Activated CD8-positive, alpha-beta T cell treated with anti-CD3 and anti-CD28 coated beads, Interleukin-2, amount 10 ng/mL, durations not matched to agents 7 days and 5 days (primary cell): ENCODE measurements around the gene GUCY2D. TPM values are rescaled to one million over a fixed set of nuclear protein-coding genes. Genes with fewer than 3 reads are reported as not detected.
"Not testable (repeated sequence)": the region's sequence is repeated elsewhere in the genome, so short reads cannot be mapped to it uniquely, and the experiment has no call there.

Experiments
- ATAC-seq: fragments of 150-1000 bp; cut with Tn5 transposase; one replicate; pipeline ENCODE4 v1.10.0; 2021; ENCODE audit warnings: moderate library complexity
- CTCF ChIA-PET: fragments of 350-600 bp; sonication (Branson Sonifier 250); formaldehyde crosslinking; loops from one replicate; lab custom pipeline; 2021; ENCODE audit warnings: antibody characterized with exemption; lab: Charles Lee
- POLR2A ChIA-PET: fragments of 350-600 bp; sonication (Branson Sonifier 250); formaldehyde crosslinking; loops from one replicate; lab custom pipeline; 2021; ENCODE audit warnings: antibody characterized with exemption; lab: Charles Lee
- DNase-seq: peaks from one replicate; pipeline ENCODE4 v3.0.0-alpha.2; 2020
- H3K27ac Mint-ChIP-seq: one replicate; pipeline ENCODE4 v1.8.0; 2021; ENCODE audit warnings: mild to moderate bottlenecking, mixed read lengths
- H3K27me3 Mint-ChIP-seq: one replicate; pipeline ENCODE4 v1.8.0; 2021; ENCODE audit warnings: low read depth, mixed read lengths
- H3K36me3 Mint-ChIP-seq: one replicate; pipeline ENCODE4 v1.8.0; 2021; ENCODE audit warnings: low read depth, mixed read lengths
- H3K4me1 Mint-ChIP-seq: one replicate; pipeline ENCODE4 v1.8.0; 2021; ENCODE audit warnings: low read depth, mixed read lengths
- H3K4me3 Mint-ChIP-seq: one replicate; pipeline ENCODE4 v1.8.0; 2021; ENCODE audit warnings: mild to moderate bottlenecking, mixed read lengths
- H3K9me3 Mint-ChIP-seq: one replicate; pipeline ENCODE4 v1.8.0; 2022; ENCODE audit warnings: mixed read lengths; ENCODE audit not compliant: insufficient read depth
- total RNA-seq, 2 experiments: library from RNA; stranded (reverse); gene quantifications; one replicate each; pipeline ENCODE4 v1.2.3, GENCODE V29; 2021

The GUCY2D gene
- total RNA-seq, 2 experiments from 2014 or later: not detected

- Mint-ChIP-seq H3K36me3 (no peaks in the 10 kb centered on the region), H3K27ac (no peak overlapping the region), H3K4me1 (peaks cover 10% of the 10 kb centered on the region), H3K27me3 (peaks cover 38% of the 10 kb centered on the region), H3K4me3 (no peak overlapping the region), H3K9me3 (no peaks in the 10 kb centered on the region)
- ChIA-PET POLR2A (no interaction called here), CTCF (interaction anchor here (0.9 to 4.6 kb wide), 5 partner anchors 21 to 185 kb away, joined by 3 to 57 read pairs (median 5); no protein-coding TSS in a partner anchor)
- DNase-seq: no peak
- ATAC-seq: no peak
Observed at GRCh38 chr17:8019665-8020650, 17.5 kb downstream of the GUCY2D start.

- H3K27ac Mint-ChIP-seq: no peak overlapping the region
- peaks cover 10% of the 10 kb centered on the region for H3K4me1 Mint-ChIP-seq
- CTCF ChIA-PET: interaction anchor here (1.0 to 1.3 kb wide), 3 partner anchors 20 to 152 kb away, joined by 3 to 5 read pairs (median 4); no protein-coding TSS in a partner anchor
- DNase-seq: no peak
- POLR2A ChIA-PET: no interaction called here
- peaks cover 35% of the 10 kb centered on the region for H3K27me3 Mint-ChIP-seq
- no peak for ATAC-seq
- no peaks in the 10 kb centered on the region for H3K36me3 Mint-ChIP-seq
- H3K9me3 Mint-ChIP-seq: no peaks in the 10 kb centered on the region
- H3K4me3 Mint-ChIP-seq: no peak overlapping the region
Observed at GRCh38 chr17:8020776-8021564, 18.6 kb downstream of the GUCY2D start.

- ATAC-seq (no peak), DNase-seq (no peak)
- H3K4me3 Mint-ChIP-seq: no peak overlapping the region
- POLR2A ChIA-PET: no interaction called here
- H3K4me1 Mint-ChIP-seq: peaks cover 4% of the 10 kb centered on the region
- no peaks in the 10 kb centered on the region for H3K9me3 Mint-ChIP-seq
- no peaks in the 10 kb centered on the region for H3K36me3 Mint-ChIP-seq
- H3K27ac Mint-ChIP-seq: no peak overlapping the region
- CTCF ChIA-PET: interaction anchor here (0.5 to 1.3 kb wide), 8 partner anchors 19 to 151 kb away, joined by 3 to 5 read pairs (median 3); no protein-coding TSS in a partner anchor
- H3K27me3 Mint-ChIP-seq: peaks cover 29% of the 10 kb centered on the region
Observed at GRCh38 chr17:8021565-8022359, 19.3 kb downstream of the GUCY2D start.

GRCh38 chr17:8022360-8023003 lies 20.1 kb downstream of the GUCY2D start:
- no peak for ATAC-seq
- Mint-ChIP-seq H3K36me3 (no peaks in the 10 kb centered on the region), H3K4me3 (no peak overlapping the region), H3K27me3 (peaks cover 31% of the 10 kb centered on the region), H3K9me3 (no peaks in the 10 kb centered on the region), H3K4me1 (peaks cover 2% of the 10 kb centered on the region), H3K27ac (no peak overlapping the region)
- POLR2A ChIA-PET: no interaction called here
- CTCF ChIA-PET: interaction anchor here (0.5 to 1.3 kb wide), 6 partner anchors 19 to 97 kb away, joined by 3 to 5 read pairs (median 3); no protein-coding TSS in a partner anchor
- no peak for DNase-seq

GRCh38 chr17:8024161-8024560 lies 21.7 kb downstream of the GUCY2D start:
- H3K4me3 Mint-ChIP-seq, H3K9me3 Mint-ChIP-seq, POLR2A ChIA-PET, ATAC-seq, H3K4me1 Mint-ChIP-seq, H3K36me3 Mint-ChIP-seq, H3K27ac Mint-ChIP-seq, DNase-seq: not testable (repeated sequence)
- peaks cover 32% of the 10 kb centered on the region for H3K27me3 Mint-ChIP-seq
- CTCF ChIA-PET: interaction anchor here (0.8 to 4.8 kb wide), 3 partner anchors 17 to 50 kb away, joined by 3 to 18 read pairs (median 3); no protein-coding TSS in a partner anchor

- Mint-ChIP-seq H3K27ac (no peak overlapping the region), H3K27me3 (peaks cover 24% of the 10 kb centered on the region), H3K4me1 (no peaks in the 10 kb centered on the region), H3K9me3 (no peaks in the 10 kb centered on the region), H3K4me3 (no peak overlapping the region), H3K36me3 (no peaks in the 10 kb centered on the region)
- ATAC-seq (no peak), DNase-seq (no peak)
- POLR2A ChIA-PET: no interaction called here
- CTCF ChIA-PET: interaction anchor here (1.2 to 4.8 kb wide), 4 partner anchors 7 to 35 kb away, joined by 3 to 18 read pairs (median 12); no protein-coding TSS in a partner anchor
Observed at GRCh38 chr17:8025176-8025911, 22.9 kb downstream of the GUCY2D start.

- no peak for ATAC-seq
- Mint-ChIP-seq H3K27me3 (peaks cover 36% of the 10 kb centered on the region), H3K4me1 (no peaks in the 10 kb centered on the region), H3K27ac (no peak overlapping the region), H3K4me3 (no peak overlapping the region), H3K9me3 (no peaks in the 10 kb centered on the region), H3K36me3 (no peaks in the 10 kb centered on the region)
- DNase-seq: no peak
- ChIA-PET POLR2A (no interaction called here), CTCF (interaction anchor here (1.3 kb wide), 1 partner anchor 8 kb away, joined by 3 read pairs; no protein-coding TSS in a partner anchor)
Observed at GRCh38 chr17:8029121-8029520, 26.7 kb downstream of the GUCY2D start.

GRCh38 chr17:8031261-8031661 lies 28.8 kb downstream of the GUCY2D start:
- H3K36me3 Mint-ChIP-seq: no peaks in the 10 kb centered on the region
- POLR2A ChIA-PET: no interaction called here
- DNase-seq (no peak), ATAC-seq (no peak)
- no peak overlapping the region for H3K4me3 Mint-ChIP-seq
- H3K4me1 Mint-ChIP-seq: no peaks in the 10 kb centered on the region
- CTCF ChIA-PET: interaction anchor here (1.1 to 2.9 kb wide), 3 partner anchors 10 to 29 kb away, joined by 3 to 11 read pairs (median 4); no protein-coding TSS in a partner anchor
- H3K9me3 Mint-ChIP-seq: no peaks in the 10 kb centered on the region
- peaks cover 43% of the 10 kb centered on the region for H3K27me3 Mint-ChIP-seq
- no peak overlapping the region for H3K27ac Mint-ChIP-seq

- Mint-ChIP-seq H3K4me3 (no peak overlapping the region), H3K4me1 (no peaks in the 10 kb centered on the region), H3K9me3 (no peaks in the 10 kb centered on the region), H3K27ac (no peak overlapping the region), H3K27me3 (peaks cover 43% of the 10 kb centered on the region), H3K36me3 (no peaks in the 10 kb centered on the region)
- ChIA-PET POLR2A (no interaction called here), CTCF (interaction anchor here (0.7 to 2.9 kb wide), 4 partner anchors 9 to 310 kb away, joined by 3 to 11 read pairs (median 4); no protein-coding TSS in a partner anchor)
- no peak for DNase-seq
- ATAC-seq: no peak
Observed at GRCh38 chr17:8031950-8032349, 29.5 kb downstream of the GUCY2D start.

- CTCF ChIA-PET: interaction anchor here (0.7 to 2.9 kb wide), 5 partner anchors 9 to 310 kb away, joined by 3 to 11 read pairs (median 3); no protein-coding TSS in a partner anchor
Observed at GRCh38 chr17:8032442-8032841, 30.0 kb downstream of the GUCY2D start.

More at GRCh38 chr17:8032442-8032841, 30.0 kb downstream of the GUCY2D start:
- POLR2A ChIA-PET: no interaction called here
- no peaks in the 10 kb centered on the region for H3K4me1 Mint-ChIP-seq
- H3K27ac Mint-ChIP-seq: no peak overlapping the region
- no peaks in the 10 kb centered on the region for H3K36me3 Mint-ChIP-seq
- H3K27me3 Mint-ChIP-seq: peaks cover 41% of the 10 kb centered on the region
- DNase-seq: no peak
- H3K4me3 Mint-ChIP-seq: no peak overlapping the region
- no peaks in the 10 kb centered on the region for H3K9me3 Mint-ChIP-seq
- no peak for ATAC-seq
